IPS DF 4.7 (cell line): Measurements from ENCODE around the gene MKI67.

Experiments
- DNase-seq: peaks from one replicate; pipeline ENCODE4 v3.0.0-alpha.2; 2013; ENCODE audit warnings: low spot score; ENCODE audit errors: extremely low read depth

MKI67 gene

DNA sequence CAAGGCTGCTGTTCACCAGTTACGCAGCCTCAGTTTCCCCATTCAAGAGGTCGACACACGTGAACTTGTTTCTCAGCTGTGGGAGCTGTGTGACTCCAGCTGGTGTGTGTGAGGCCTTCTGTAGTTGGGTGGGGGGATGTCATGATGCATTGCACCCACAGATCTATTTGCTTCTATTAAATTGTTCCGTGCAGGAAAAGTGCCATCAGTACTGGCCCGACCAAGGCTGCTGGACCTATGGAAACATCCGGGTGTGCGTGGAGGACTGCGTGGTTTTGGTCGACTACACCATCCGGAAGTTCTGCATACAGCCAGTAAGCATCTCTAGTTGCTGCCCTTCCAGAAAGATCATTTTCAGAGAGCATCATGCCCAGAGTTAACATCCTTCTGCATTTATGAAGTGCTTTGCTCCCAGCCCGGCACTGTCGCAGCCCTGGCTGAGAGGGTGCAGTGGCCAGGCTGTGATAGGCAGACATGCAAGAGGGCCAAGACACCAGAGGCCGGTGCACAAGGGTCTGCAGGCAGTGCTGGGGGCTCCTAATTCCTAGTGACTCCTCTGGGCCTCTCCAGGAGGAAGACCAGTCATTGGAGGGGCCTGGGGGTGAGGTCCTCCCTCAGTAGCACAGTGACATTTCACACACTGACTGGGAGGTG, 60.2 kb downstream of the MKI67 start:
- DNase-seq: no peak

DNA sequence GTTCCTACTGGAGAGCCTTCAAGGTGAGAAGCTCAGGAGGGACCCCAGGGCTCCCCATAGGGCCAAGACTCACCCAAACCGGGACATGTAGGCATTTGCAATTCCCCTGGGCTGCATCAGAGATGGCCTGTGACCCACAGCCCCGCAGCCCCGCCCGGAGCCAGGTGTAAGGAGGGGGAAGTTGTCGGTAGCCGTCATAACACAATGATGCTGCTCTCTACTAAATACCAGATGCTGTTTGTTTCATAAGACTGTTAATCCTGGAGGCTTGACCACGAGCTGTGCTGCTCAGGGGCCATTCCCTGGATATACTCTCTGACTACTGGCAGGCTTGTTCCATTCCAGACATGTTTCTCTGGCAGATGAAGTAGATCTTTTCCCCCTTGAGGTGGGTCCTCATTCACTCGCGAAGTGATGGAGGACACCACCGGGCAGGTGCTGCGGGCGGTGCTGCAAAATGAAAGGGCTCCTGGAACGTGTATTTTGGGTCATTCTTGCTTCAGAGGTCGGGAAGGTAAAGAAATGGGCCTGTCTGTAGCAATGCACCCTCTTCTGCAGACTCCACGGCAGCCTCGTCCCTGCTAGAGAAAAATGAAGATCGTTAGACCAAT, 61.1 kb downstream of the MKI67 start:
- DNase-seq: no peak

DNA sequence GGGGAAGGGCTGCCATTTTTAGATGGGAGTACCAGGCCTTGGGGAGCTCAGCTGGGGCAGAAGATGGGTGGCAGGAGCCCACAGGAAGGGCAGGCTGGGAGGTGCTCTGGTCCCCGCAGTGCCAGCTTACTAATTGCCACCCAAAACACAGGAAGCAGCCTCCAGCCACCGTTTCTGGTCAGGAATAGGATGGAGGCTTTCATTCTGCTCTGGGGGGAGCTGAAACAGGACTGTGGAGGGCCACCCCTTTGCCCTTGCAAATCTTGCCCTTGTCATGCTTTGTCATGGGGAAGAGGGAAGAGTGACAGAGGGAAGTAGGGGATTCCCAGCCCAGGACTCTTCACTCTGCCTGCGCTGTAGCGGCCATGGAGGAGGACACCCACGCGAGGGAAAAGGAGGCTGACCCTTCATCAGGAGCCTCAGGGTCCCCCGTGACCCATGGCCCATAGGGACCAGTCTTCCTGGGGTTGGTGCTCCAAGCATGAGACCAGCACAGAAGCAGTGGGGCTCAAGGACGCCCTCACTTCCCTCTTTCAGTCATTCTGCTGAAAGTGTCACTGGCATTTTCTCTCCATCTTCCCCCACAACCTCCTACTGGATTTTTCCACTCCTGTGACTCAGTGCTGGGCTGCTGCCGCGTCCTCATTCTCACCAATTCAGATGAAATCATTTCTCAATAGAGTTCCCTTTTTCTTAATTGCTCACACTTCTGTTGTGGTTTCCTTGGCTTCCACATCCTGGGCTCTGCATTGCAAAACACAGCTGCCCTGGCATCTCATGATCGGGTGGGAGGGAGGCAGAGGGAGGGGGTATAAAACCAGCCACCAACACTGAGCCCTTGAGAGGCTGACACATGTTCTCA, 61.9 kb downstream of the MKI67 start:
- DNase-seq: no peak

DNA sequence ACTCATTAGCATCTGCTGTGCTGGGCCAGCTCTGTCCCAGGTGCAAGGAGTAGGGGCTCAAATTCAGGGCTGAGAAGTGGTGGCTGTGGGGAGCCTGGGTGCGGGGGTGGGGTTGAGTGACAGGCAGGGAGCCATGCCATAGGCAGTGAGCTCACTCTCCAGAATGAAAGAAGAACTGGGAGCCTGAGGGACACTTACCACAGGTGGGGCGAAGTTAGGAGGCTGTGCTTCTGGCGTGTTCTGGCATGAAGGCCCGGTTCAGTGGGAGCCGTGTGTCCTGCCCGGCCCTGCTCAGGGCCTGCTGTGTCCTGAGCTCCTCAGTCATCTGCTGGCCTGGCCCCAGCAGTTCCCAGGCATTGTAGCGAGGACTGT, 62.5 kb downstream of the MKI67 start:
- no peak for DNase-seq

DNA sequence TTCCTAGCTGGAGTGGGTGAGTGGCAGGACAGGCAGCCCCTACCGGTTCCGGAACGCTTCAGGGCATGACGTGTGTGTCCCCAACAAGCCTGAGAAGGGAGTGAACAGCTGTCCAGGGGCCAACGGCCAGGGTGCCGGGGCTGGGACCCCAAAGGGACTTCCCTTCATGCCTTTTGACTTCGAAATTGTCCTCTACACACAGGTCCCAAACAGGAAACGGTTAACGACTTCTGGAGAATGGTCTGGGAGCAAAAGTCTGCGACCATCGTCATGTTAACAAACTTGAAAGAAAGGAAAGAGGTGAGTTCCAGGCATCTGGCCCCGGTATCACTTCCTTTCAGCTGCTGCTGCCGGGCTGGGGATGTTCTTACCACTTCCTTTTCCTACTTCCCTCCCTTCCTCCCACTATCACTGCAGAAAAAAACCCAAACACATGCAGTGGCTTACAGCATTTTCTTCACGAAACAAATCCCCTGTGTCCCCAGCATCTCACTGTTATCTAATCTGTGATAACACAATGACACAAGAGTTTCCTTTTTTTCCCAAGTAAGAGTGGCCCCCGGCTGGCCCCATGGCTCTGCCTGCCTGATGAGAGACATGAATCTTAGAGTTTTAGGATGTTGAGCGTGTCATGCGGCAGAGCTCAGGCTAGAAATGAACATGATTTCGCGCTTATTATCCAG, 63.2 kb downstream of the MKI67 start:
- DNase-seq: no peak

DNA sequence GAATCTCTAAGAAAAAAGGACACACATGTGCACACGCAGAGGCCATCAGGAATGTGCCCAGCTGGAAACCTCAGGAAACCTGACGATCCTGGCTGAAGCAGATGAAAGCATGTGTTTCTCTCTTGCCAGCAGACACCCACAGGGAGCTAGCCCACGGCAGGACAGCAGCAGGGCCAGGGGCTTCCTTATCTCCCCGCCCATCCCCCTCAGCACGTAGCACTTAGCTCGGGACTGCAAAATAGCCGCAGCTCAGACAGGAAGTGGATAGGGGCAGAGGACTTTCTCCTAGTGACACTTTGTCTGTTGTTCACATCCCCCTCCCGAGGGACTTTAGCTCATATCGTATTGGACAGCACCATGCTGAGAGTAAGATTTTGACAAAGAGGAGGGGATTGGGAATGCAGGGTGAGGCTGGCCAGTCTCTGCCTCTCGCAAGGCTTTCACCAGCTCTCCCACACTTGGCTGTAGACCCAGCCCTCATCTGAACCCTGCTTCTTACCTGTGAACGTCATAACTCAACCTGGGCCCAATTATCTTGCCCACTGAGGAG, 63.8 kb downstream of the MKI67 start:
- no peak for DNase-seq

DNA sequence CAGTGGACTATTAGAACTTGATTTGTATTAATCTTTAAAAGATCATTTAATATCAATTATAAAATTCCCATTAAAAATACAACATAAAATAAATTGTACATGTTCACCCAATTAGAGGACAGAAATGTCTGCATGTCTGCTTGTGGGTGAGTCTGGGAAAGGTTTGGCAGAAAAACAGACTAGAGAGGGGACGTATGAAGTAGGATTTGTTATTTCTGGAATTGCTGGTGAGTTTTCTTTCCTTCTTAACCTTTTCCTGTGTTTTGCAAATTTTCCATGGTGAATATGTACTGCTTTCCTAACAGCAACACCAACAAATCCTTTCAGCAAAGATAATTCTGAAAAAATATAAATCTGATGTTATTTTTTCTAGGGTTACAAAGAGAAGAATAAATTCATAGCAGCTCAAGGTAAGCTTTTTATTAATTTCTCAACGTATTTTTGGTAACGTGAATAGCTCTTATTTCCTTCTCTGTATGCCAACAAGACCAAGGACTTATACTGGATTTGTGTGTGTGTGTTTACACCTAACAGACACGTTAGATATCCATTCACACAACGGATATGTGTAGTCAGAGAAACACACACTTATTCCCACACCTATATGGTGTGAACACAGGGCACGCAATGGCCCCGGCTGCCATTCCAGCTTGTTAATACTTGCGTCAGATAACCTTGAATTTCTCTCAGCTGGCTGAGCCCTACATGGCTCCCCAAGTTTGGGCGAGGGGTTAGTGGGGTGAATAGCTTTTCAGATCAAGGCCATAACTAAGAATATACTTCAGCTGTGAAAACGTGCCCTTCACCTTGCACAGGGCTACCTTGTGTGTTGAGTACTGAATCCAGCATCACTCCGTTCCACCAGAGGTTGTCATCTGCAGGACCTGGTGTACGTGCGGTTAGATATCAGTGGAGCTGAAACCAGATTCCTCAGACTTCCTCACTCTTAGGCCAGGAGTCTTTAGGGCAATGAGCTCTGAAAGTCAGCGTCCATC, 64.6 kb downstream of the MKI67 start:
- DNase-seq: no peak

DNA sequence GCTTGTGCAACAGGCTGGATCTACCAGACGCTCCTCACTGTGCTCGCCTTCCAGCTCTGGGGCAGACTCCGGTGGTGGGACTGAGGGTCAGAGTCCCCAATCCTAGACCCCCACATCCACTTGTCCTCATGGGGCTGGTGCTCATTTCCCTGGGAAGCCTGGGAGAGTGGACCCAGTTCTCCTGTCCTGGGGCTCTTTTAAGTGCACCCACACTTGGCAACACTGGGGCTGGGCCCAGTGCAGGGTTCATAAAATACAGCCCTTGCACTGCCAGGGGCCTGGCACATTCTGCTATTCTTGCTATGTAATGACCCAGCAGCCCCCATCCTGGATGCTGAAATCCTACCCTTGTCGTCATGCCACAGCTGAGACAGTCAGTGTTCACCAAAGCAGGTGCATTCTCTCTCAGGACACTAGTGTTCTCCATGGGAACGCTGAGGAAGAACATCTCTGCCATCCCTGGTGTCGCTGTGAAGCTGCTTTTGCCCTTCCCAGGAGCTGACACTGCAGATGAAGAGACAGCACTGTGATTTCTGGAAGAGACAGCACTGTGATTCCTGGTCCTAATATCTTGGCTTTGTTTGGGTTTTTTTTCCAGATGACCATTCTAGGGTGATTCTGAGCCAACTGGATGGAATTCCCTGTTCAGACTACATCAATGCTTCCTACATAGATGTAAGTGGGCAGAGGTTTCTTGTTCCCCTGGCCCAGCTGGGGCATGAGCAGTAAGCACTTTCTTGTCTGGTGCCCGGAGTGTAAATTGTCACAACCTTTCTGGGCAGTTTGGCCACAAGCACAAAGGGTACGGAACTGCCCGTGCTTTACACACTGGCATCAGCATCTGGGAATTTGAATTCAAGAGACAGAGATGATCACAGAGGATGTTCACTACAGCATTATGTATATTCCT, 65.6 kb downstream of the MKI67 start:
- no peak for DNase-seq

DNA sequence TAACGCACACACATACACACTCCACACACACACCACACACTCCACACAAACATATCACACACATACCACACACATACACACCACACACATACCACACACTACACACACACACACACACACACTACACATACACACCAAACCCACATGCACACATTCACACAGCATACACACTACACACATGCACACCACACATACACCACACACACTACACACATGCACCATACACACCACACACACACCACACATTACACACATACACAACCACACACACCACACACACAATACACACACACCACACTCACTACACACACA, 66.3 kb downstream of the MKI67 start:
- DNase-seq: no peak

DNA sequence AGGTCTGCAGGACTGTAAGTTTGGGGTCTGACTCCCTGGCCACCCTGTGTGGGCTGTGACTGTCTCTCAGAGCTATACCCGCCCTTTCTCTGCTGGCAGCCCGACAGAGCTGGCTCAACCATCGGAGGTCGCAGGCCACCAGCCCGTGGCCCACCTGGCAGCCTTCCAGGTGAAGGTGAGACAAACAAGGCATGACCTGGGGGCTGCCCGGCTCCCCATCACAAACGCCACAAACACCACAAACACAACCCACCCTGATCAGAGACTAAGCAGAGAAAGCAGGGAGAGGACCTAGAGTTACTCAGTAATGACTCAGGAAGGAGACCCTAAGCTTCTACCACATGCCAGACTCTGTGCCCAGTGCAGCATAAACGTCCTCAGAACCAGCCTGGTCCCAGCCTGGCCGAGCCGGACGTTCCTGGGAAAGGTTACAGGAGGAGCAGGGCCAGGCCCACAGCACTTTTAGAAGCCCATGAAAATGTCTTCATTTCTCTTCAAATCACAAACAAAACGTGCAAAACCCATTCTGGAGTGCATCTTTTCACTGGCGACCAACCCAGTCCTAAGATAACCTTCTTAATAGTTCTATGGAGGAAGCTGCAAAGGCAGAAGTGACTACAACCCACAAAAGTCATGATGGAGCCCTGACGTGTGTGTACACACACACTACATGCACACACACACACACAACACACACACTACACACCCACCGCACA, 66.8 kb downstream of the MKI67 start:
- no peak for DNase-seq

DNA sequence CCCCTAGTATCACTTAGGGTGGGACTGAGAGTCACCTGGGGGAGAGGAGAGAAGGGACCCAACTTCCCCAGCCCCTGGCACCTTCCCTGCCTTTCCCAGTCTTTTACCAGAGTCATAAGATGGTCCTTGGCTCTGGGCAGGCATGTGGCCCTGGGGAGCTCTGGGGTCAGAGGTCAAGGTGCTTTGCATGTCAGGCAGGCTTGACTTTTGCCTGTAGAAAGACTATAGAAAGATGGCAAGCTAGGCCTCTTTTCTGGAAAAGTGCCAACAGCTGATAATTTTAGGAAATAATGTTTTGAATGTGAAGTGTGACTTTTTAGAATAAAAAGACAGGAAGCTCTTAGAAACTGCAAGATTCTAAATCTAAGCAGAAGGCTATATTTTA, 67.5 kb downstream of the MKI67 start:
- DNase-seq: no peak

DNA sequence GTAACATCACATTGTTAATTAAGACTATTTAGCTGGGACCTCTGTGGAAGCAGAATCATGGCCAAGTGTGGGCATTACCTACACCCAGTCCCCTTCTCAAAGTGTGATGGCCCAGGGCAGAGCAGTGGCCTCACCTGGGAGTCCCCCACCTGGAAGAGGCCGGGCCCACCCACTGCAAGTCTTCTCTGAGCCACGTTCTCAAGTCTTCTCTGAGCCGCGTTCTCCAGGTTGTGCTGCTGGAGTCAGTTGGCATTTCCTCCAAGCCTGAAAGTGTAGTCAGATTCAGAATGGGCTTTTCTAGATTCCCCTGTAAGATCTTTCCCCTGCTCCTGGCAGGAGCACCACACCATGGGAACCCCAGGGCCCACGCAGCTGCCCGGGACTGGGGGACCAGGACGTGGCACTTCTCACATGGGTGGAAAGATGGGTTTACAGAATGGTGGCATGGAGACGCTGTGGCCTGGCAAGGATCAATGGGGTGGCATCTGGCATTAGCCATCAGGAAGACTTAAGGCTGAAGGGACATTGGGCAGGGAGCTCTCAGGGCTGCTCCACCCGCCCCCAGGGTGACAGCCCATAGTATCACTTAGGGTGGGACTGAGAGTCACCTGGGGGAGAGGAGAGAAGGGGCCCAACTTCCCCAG, 68.0 kb downstream of the MKI67 start:
- no peak for DNase-seq

DNA sequence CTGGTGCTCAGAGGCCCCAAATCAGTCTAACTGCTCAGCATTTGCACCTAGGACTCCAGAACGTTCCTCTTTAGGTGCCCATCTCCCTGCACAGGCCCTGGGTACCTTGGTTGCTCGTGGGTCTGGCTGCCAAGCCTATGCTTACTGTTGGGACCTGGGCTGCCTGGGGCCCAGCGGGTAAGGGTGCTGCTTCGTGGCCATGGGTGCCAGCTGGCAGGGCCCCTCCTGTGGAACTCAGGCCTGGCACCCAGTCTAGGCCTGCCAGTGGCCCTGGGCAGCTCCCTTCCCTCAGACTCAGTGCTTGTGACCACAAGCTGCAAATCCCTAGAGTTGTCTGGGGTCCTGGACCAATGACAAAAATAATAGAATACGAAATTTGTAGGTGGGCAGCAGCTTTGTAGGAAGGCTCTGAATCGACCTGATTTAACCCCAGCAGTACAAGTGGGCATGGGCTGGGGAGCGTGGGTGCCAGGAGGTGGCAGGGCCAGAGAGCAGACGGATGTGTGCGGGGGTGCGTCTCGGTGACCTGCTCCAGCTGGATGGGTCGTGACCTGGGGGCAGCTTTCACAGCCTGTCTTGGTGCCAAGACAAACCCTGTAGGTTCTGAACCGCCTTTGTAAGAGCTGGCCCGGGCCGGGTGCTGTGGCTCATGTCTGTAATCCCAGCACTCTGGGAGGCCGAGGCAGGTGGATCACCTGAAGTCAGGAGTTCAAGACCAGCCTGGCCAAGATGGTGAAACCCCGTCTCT, 69.7 kb downstream of the MKI67 start:
- DNase-seq: no peak

DNA sequence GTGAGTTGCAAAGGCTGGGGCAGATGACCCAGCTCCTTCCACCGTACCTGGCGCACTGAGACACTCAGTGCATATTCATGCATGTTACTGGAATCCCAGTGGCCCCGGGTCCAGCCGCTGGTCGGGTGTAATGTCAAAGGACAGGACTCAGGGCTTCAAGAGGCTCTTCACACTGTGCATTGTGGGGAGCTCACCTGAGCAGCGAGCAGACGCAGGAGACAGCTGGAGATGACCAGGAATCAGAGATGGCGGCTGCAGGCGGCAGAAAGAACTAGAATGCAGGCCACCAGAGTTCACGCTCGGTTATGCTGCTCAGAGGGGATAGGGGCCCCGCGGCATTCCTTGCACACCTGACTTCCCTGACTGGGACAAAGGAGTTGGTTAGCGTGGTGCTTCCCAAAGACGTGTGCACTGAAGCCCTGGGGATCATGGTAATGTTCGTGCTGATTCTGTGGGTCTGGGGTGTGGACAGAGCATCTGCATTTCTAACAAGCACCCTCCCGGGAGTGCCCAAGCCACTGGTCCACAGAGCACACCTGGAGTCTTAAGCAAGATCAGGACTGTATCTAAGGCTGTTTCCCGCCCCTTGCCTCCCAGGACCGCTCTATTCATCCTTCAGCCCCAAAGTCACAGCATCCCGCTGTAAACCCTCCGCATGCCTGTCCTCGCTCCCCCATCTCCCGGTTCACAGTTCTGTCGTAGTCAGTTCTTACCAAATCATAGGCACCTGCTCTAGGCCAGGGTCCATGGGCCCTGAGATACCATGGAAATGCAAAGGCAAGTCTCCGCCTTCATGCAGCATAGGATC, 71.0 kb downstream of the MKI67 start:
- DNase-seq: no peak

DNA sequence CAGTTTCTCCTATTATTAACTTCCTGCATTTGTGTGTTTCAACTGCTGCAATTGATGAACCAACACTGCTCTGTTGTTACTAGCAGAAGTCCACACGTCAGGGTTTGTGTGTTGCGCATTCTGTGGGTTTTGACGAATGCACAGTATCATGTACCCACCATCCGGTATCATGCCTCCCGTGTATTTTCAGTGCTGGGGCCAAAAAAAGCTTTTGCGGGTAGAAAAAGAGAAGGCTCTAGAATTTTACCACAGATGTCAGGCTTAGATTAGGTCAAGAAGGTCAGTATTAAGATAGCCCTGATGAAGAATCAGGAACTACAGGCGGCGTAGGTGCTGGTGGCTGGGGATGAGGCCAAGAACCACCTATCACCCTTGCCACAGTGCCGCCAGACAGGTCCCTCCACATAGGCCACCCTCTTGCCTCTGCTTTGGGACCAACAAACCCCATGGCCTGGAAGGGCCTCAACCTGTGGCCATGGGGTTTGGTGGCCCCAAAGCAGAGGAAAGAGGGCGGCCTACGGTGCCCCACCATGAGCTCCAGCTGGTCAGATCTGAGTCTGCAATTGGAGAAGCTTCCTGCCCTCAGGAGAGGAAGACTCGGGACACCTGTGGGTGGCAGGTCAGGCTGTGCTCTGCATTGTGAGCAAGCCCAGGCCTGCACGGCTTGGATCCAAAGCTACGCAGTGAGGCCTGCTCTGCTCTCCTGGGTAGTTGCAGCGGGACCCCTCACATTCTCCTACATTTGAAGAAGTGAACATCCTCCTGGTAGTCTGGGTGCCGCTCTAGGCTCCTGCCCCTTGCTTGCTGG, 71.9 kb downstream of the MKI67 start:
- no peak for DNase-seq

DNA sequence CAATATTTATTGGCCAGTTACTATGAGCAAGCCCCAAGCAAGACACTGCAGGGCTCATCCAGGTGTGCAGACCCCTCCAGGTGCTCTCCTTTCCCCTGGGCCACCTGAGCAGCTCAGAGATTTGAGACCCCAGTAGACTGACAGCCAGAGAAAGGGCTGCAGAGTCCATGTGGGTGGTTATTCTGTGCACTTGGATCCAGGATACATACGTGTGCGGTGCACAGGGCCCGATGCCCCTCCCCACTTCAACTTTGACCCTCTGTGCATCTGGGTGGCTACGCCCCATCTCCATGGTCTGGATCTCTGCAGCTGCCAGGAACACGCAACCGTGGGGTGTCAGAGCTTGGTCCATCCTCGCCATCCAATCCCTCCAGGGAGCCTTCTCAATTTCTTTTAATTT, 72.9 kb downstream of the MKI67 start:
- DNase-seq: no peak
